Osteocyte (in vitro differentiated cells): ENCODE results near the gene KLHL36. TPM values are rescaled to one million over a fixed set of nuclear protein-coding genes. Genes with fewer than 3 reads are reported as not detected.

Experiments
- DNase-seq: peaks from one replicate; pipeline ENCODE4 v3.0.0; 2021; ENCODE audit warnings: mixed read lengths; ENCODE audit not compliant: unreplicated experiment; ENCODE audit errors: extremely low spot score
- H3K27ac Mint-ChIP-seq: one replicate; pipeline ENCODE4 v1.8.0; 2021; ENCODE audit warnings: mild to moderate bottlenecking, mixed read lengths; ENCODE audit not compliant: unreplicated experiment
- H3K27me3 Mint-ChIP-seq: one replicate; pipeline ENCODE4 v1.8.0; 2021; ENCODE audit warnings: mixed read lengths; ENCODE audit not compliant: unreplicated experiment
- H3K36me3 Mint-ChIP-seq: one replicate; pipeline ENCODE4 v1.8.0; 2021; ENCODE audit warnings: mixed read lengths; ENCODE audit not compliant: unreplicated experiment
- H3K4me1 Mint-ChIP-seq: one replicate; pipeline ENCODE4 v1.8.0; 2021; ENCODE audit warnings: mixed read lengths; ENCODE audit not compliant: unreplicated experiment
- H3K4me3 Mint-ChIP-seq: one replicate; pipeline ENCODE4 v1.8.0; 2021; ENCODE audit warnings: mild to moderate bottlenecking, moderate library complexity, mixed read lengths; ENCODE audit not compliant: unreplicated experiment
- H3K9me3 Mint-ChIP-seq: one replicate; pipeline ENCODE4 v1.8.0; 2021; ENCODE audit warnings: mixed read lengths; ENCODE audit not compliant: unreplicated experiment
- total RNA-seq: library from RNA; stranded (reverse); gene quantifications from 2 replicates; pipeline ENCODE4 v1.2.1, GENCODE V29; 2021
- TF ChIP-seq, protein P1 (sequence below): fragments of 200-600 bp; sonication (generic); IDR thresholded peaks from 2 replicates; pipeline ENCODE4 v1.5.0; 2021; ENCODE audit warnings: antibody characterized with exemption, mild to moderate bottlenecking, moderate library complexity

Gene KLHL36
- total RNA-seq, 1 donor from 2014 or later = 49.0 TPM

DNA sequence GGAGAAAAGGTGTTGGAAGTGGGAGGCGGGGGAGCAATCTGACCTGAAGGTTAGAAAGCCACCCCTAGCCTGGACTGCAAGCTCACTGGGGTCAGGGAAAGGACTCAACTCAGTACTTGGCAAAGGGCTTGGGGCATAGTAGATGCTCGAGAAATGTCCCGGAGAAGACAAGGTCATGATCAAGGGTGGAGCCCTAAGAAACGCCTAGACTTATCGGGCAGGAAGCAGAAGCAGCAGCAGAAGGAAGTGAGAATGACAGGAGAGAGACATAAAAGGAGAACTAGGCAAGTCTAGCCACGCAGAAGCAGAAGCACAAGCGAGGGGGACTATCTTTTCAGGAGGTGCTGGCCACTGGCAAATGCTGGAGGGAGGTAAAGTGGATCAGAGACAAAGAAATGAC lies 40.6 kb upstream of the KLHL36 start:
- no peak overlapping the region for H3K4me3 Mint-ChIP-seq
- no peak for DNase-seq
- H3K27me3 Mint-ChIP-seq = no peaks in the 10 kb centered on the region
- H3K27ac Mint-ChIP-seq = no peak overlapping the region
- H3K4me1 Mint-ChIP-seq = peaks cover 26% of the 10 kb centered on the region
- peaks cover 4% of the 10 kb centered on the region for H3K36me3 Mint-ChIP-seq
- TF ChIP-seq, protein P1, sequence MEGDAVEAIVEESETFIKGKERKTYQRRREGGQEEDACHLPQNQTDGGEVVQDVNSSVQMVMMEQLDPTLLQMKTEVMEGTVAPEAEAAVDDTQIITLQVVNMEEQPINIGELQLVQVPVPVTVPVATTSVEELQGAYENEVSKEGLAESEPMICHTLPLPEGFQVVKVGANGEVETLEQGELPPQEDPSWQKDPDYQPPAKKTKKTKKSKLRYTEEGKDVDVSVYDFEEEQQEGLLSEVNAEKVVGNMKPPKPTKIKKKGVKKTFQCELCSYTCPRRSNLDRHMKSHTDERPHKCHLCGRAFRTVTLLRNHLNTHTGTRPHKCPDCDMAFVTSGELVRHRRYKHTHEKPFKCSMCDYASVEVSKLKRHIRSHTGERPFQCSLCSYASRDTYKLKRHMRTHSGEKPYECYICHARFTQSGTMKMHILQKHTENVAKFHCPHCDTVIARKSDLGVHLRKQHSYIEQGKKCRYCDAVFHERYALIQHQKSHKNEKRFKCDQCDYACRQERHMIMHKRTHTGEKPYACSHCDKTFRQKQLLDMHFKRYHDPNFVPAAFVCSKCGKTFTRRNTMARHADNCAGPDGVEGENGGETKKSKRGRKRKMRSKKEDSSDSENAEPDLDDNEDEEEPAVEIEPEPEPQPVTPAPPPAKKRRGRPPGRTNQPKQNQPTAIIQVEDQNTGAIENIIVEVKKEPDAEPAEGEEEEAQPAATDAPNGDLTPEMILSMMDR = no peak
- no peaks in the 10 kb centered on the region for H3K9me3 Mint-ChIP-seq

DNA sequence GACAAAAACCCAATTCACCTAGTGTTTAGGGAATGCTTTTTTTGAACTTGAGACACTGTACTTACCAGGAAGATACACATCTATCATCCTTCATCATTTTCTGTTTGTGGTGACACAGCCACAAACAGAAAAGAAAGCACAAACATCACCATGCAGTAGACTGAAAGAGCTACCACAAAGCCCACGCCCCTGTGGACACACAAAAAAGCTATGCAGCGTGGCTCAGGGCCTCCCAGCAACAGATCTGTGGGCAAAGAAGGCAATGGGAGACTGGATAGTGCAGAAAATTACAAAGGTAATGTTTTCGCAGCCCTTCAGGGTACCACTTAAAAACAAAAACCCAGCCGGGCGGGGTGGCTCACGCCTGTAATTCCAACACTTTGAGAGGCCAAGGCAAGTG lies 40.0 kb upstream of the KLHL36 start:
- H3K4me1 Mint-ChIP-seq = peaks cover 22% of the 10 kb centered on the region

DNA sequence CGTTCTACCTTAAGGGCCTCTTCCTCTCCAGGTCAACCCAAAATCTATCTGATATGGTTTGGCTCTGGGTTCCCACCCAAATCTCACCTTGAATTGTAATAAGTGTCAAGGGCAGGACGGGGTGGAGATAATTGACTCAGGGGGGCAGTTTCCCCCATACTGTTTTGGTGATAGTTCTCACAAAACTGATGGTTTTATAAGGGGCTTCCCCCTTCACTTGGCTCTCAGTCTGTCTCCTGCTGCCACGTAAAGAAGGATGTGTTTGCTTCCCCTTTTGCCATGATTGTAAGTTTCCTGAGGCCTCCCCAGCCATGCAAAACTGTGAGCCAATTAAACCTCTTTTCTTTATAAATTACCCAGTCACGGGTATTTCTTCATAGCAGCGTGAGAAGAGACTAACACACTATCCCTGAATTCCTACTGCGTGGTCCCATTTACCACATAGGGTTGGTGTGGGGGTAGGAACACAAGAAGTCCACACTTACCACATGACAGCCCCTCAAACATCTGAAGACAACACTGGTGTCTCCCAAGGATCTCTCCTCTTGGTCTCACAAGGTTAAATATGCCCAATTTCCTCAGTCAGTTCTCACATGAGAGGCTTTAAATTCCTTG lies 38.6 kb upstream of the KLHL36 start:
- Mint-ChIP-seq H3K36me3 (peaks cover 8% of the 10 kb centered on the region), H3K27ac (peak overlapping the region; percentile 23), H3K27me3 (no peaks in the 10 kb centered on the region), H3K4me1 (peaks cover 27% of the 10 kb centered on the region), H3K9me3 (no peaks in the 10 kb centered on the region), H3K4me3 (no peak overlapping the region)
- no peak for DNase-seq
- TF ChIP-seq, protein P1 = no peak

More for the DNA sequence above, 40.0 kb upstream of the KLHL36 start:
- H3K27ac Mint-ChIP-seq = no peak overlapping the region
- TF ChIP-seq, protein P1 = no peak
- DNase-seq = no peak
- no peaks in the 10 kb centered on the region for H3K9me3 Mint-ChIP-seq
- H3K4me3 Mint-ChIP-seq = no peak overlapping the region
- H3K27me3 Mint-ChIP-seq = no peaks in the 10 kb centered on the region
- H3K36me3 Mint-ChIP-seq = peaks cover 6% of the 10 kb centered on the region

DNA sequence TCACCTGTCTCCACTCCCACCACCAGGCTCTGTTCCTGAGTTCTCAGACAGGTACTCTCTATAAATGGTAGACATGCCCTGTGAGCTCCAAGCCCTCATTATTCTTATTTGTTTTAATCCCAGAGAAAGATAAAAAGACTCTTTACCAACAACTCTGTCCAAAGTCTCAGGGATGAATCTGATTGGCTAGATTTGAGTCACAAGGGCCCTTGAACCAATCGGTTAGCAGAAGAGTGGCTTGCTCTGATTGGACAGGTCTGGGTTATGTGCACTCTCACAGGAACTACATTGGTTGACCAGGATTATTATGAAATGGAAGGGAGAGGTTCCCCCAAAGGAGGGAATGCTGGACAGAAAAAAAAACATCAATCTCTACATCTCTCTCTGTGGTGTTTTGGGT lies 37.9 kb upstream of the KLHL36 start:
- Mint-ChIP-seq H3K4me1 (peaks cover 33% of the 10 kb centered on the region), H3K9me3 (no peaks in the 10 kb centered on the region), H3K36me3 (peaks cover 8% of the 10 kb centered on the region), H3K4me3 (no peak overlapping the region), H3K27me3 (no peaks in the 10 kb centered on the region), H3K27ac (no peak overlapping the region)
- TF ChIP-seq, protein P1 = no peak
- DNase-seq = no peak

DNA sequence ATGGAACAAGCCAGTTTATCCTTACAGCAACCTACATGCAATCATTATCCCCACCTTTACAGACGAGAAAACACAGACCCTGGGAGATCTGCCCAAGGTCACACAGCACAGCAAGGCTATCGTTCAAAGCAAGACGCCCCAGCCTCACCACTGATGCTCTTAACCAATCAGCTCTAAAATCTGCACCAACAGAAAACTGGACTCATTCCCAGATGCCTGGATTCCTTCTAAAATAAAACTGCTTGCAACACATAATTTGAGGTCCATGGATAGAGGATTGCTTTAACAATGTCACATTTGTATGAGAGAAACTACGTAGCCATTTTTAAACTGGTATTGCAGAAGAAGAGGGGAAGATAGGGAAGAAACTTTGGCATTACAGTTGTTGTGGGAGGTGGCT lies 37.3 kb upstream of the KLHL36 start:
- peaks cover 40% of the 10 kb centered on the region for H3K4me1 Mint-ChIP-seq
- H3K27me3 Mint-ChIP-seq = no peaks in the 10 kb centered on the region
- H3K4me3 Mint-ChIP-seq = no peak overlapping the region
- TF ChIP-seq, protein P1 = no peak
- H3K36me3 Mint-ChIP-seq = peaks cover 8% of the 10 kb centered on the region
- H3K9me3 Mint-ChIP-seq = no peaks in the 10 kb centered on the region
- no peak overlapping the region for H3K27ac Mint-ChIP-seq
- DNase-seq = no peak
